Adrenal gland (tissue), 5 donors: Measurements from ENCODE around the gene ASF1A.

ENCODE experiments used
- POLR2A ChIP-seq, 2 donors: fragments of 450-650 bp; IDR thresholded peaks; one replicate each; pipeline ENCODE4 v1.6.1; 2017; ENCODE audit warnings: antibody characterized with exemption in 2 of 2, mild to moderate bottlenecking in 2 of 2, moderate library complexity in 1 of 2
- TF ChIP-seq, protein P1 (sequence below), 6 experiments: fragments of 450-650 bp in 4 of 6; fragments of 200-600 bp in 2 of 6; sonication (generic) in 1 of 6; IDR thresholded peaks; 1 replicate in 5 of 6; 2 replicates in 1 of 6; pipeline versions ENCODE4 v1.5.1 to v1.8.0; 2016 to 2021; ENCODE audit warnings: antibody characterized with exemption in 6 of 6, mild to moderate bottlenecking in 2 of 6, moderate library complexity in 1 of 6
- donor health status: DM: no; HTN: no; CAD: no.

GRCh38 chr6:118856301-118856700 lies 37.7 kb upstream of the ASF1A start:
- TF ChIP-seq, protein P1, sequence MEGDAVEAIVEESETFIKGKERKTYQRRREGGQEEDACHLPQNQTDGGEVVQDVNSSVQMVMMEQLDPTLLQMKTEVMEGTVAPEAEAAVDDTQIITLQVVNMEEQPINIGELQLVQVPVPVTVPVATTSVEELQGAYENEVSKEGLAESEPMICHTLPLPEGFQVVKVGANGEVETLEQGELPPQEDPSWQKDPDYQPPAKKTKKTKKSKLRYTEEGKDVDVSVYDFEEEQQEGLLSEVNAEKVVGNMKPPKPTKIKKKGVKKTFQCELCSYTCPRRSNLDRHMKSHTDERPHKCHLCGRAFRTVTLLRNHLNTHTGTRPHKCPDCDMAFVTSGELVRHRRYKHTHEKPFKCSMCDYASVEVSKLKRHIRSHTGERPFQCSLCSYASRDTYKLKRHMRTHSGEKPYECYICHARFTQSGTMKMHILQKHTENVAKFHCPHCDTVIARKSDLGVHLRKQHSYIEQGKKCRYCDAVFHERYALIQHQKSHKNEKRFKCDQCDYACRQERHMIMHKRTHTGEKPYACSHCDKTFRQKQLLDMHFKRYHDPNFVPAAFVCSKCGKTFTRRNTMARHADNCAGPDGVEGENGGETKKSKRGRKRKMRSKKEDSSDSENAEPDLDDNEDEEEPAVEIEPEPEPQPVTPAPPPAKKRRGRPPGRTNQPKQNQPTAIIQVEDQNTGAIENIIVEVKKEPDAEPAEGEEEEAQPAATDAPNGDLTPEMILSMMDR (IDR thresholded peaks at IDR 0.05), result no peak
- no peak for TF ChIP-seq POLR2A (IDR thresholded peaks at IDR 0.05)
